OCI-LY1 (cell line): ENCODE results near the gene PLCD3.

ENCODE experiments used
- H2AFZ ChIP-seq: fragments of 200-600 bp; sonication (generic), shearing (Covaris generic); 2 replicates; pipeline ENCODE4 v1.6.0; 2014; ENCODE audit warnings: antibody characterized with exemption, mild to moderate bottlenecking, low read length
- H3F3A ChIP-seq: fragments of 200-600 bp; sonication (generic), shearing (Covaris generic); 2 replicates; pipeline ENCODE4 v1.6.0; 2014; ENCODE audit warnings: mild to moderate bottlenecking, antibody characterized with exemption, low read length, moderate library complexity; ENCODE audit not compliant: insufficient read depth
- H3K27ac ChIP-seq: fragments of 200-600 bp; sonication (generic); 2 replicates; pipeline ENCODE4 v1.5.1; 2014; ENCODE audit warnings: low read length, mixed run types, mild to moderate bottlenecking, low read depth; ENCODE audit not compliant: poor library complexity, severe bottlenecking
- H3K27me3 ChIP-seq: fragments of 200-600 bp; sonication (generic); 2 replicates; pipeline ENCODE4 v1.6.0; 2014; ENCODE audit warnings: antibody characterized with exemption, mild to moderate bottlenecking, low read length, moderate library complexity; ENCODE audit not compliant: insufficient read depth
- H3K36me3 ChIP-seq: fragments of 200-600 bp; sonication (generic); 2 replicates; pipeline ENCODE4 v1.6.1; 2014; ENCODE audit warnings: mild to moderate bottlenecking, antibody characterized with exemption, low read length, moderate library complexity, mixed read lengths; ENCODE audit not compliant: insufficient read depth
- H3K4me1 ChIP-seq: fragments of 200-600 bp; sonication (generic); 2 replicates; pipeline ENCODE4 v1.5.1; 2014; ENCODE audit warnings: mild to moderate bottlenecking, low read length, moderate library complexity; ENCODE audit not compliant: insufficient read depth, severe bottlenecking
- H3K4me2 ChIP-seq: fragments of 200-600 bp; sonication (generic), shearing (Covaris generic); 2 replicates; pipeline ENCODE4 v1.6.1; 2014; ENCODE audit warnings: low read length
- H3K4me3 ChIP-seq: fragments of 200-600 bp; sonication (generic); 2 replicates; pipeline ENCODE4 v1.5.1; 2014; ENCODE audit warnings: low read length, low read depth, mild to moderate bottlenecking, mixed read lengths; ENCODE audit not compliant: poor library complexity, severe bottlenecking
- H3K79me2 ChIP-seq: fragments of 200-600 bp; shearing (Covaris generic); 2 replicates; pipeline ENCODE4 v1.6.1; 2016; ENCODE audit warnings: mixed run types, low read length, mixed read lengths; ENCODE audit not compliant: insufficient read depth
- H3K9ac ChIP-seq: fragments of 200-600 bp; sonication (generic), shearing (Covaris generic); 2 replicates; pipeline ENCODE4 v1.6.1; 2014; ENCODE audit warnings: mild to moderate bottlenecking, low read length, mixed read lengths
- H3K9me2 ChIP-seq: fragments of 200-600 bp; sonication (generic), shearing (Covaris generic); 2 replicates; pipeline ENCODE4 v1.6.1; 2014; ENCODE audit warnings: low read depth, mild to moderate bottlenecking, low read length, mixed read lengths
- H3K9me3 ChIP-seq: fragments of 200-600 bp; shearing (Covaris generic); 2 replicates; pipeline ENCODE4 v1.6.1; 2014; ENCODE audit warnings: low read length, mixed read lengths
- H4K20me1 ChIP-seq: fragments of 200-600 bp; sonication (generic), shearing (Covaris generic); 2 replicates; pipeline ENCODE4 v1.6.0; 2016; ENCODE audit warnings: mild to moderate bottlenecking, low read length; ENCODE audit not compliant: insufficient read depth
- EZH2 ChIP-seq: fragments of 200-600 bp; sonication (generic), shearing (Covaris generic); IDR thresholded peaks from 2 replicates; pipeline ENCODE4 v1.8.0; 2017; ENCODE audit warnings: borderline replicate concordance, mixed run types, mild to moderate bottlenecking, antibody characterized with exemption, low read length, moderate library complexity, mixed read lengths
- TF ChIP-seq, protein P1 (sequence below): fragments of 200-600 bp; sonication (generic), shearing (Covaris generic); IDR thresholded peaks from 2 replicates; pipeline ENCODE4 v1.5.1; 2017; ENCODE audit warnings: mild to moderate bottlenecking, antibody characterized with exemption, low read length, moderate library complexity, mixed read lengths

The PLCD3 gene

DNA sequence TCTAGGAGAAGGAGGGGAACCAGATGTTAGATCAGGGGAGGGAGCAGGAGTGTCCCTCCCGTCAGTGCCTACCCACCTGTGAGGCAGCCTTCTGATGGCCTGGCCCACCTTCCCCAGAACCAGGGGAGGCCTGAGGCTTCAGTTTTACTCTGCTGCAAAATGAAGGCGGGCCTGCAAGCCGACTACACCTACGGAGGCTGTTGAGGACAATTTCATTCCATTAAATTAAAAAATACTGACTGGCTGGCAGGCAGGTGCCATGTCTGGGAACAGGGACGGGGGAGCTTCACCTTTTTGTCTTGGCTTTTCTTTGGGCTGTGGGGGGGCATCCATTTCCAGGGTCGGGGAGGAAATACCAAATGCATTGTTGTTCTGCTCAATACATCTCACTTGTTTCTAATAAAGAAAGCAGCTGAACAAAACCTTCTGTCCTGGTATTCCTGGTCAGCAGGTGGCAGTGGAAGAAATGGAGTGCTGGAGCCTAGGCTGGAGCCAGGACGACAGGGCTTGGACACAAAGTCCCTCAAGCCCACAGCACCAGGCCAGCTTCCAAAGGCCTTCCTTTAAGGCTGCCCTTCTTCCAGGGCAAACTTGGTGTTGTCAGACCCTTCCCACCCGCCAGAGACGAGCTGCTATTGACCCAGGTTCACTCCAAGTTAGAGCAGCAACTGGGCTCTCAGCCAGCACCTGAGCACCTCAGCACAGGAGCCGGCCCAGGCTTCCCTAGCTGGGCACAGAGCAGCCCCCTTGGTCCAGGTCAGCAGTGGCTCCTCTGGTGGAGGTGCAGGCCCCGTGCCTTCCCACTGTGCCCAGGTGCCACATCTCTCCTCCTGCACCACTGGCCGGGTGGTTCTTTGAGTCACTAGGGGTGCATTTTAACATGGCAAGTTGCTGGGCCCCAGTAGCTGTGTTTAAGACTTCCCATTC, 23.5 kb downstream of the PLCD3 start:
- no peaks in the 10 kb centered on the region for H3K9me3 ChIP-seq
- H3K4me1 ChIP-seq, result no peaks in the 10 kb centered on the region
- no peak overlapping the region for H3K9ac ChIP-seq
- H4K20me1 ChIP-seq, result no peaks in the 10 kb centered on the region
- no peak overlapping the region for H2AFZ ChIP-seq
- H3K9me2 ChIP-seq, result no peaks in the 10 kb centered on the region
- TF ChIP-seq, protein P1, sequence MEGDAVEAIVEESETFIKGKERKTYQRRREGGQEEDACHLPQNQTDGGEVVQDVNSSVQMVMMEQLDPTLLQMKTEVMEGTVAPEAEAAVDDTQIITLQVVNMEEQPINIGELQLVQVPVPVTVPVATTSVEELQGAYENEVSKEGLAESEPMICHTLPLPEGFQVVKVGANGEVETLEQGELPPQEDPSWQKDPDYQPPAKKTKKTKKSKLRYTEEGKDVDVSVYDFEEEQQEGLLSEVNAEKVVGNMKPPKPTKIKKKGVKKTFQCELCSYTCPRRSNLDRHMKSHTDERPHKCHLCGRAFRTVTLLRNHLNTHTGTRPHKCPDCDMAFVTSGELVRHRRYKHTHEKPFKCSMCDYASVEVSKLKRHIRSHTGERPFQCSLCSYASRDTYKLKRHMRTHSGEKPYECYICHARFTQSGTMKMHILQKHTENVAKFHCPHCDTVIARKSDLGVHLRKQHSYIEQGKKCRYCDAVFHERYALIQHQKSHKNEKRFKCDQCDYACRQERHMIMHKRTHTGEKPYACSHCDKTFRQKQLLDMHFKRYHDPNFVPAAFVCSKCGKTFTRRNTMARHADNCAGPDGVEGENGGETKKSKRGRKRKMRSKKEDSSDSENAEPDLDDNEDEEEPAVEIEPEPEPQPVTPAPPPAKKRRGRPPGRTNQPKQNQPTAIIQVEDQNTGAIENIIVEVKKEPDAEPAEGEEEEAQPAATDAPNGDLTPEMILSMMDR, result no peak
- no peak for TF ChIP-seq EZH2
- H3K4me2 ChIP-seq, result no peak overlapping the region
- H3F3A ChIP-seq, result no peaks in the 10 kb centered on the region
- peaks cover 51% of the 10 kb centered on the region for H3K36me3 ChIP-seq
- H3K27ac ChIP-seq, result no peak overlapping the region
- no peaks in the 10 kb centered on the region for H3K79me2 ChIP-seq
- no peak overlapping the region for H3K4me3 ChIP-seq
- no peaks in the 10 kb centered on the region for H3K27me3 ChIP-seq

DNA sequence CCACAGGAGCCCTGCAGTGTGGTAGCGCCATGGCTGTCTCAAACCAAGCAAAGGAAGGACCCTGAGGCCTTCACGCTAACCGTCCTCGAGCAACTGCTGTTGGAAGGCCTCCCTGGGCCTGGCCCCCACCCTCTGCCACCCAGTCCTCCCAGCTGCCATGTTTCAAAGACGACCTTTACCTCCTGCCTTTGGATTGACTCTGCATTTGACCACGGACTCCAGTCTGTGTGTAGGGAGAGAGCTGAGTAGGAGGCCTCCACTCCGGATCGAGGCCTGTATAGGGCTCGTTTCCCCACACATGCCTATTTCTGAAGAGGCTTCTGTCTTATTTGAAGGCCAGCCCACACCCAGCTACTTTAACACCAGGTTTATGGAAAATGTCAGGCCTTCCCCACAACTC, 24.3 kb downstream of the PLCD3 start:
- H4K20me1 ChIP-seq, result no peaks in the 10 kb centered on the region
- no peak overlapping the region for H3K9ac ChIP-seq
- H3K4me1 ChIP-seq, result no peaks in the 10 kb centered on the region
- H3F3A ChIP-seq, result no peaks in the 10 kb centered on the region
- H3K27me3 ChIP-seq, result no peaks in the 10 kb centered on the region
- H3K36me3 ChIP-seq, result peaks cover 59% of the 10 kb centered on the region
- H3K9me2 ChIP-seq, result no peaks in the 10 kb centered on the region
- H3K27ac ChIP-seq, result no peak overlapping the region
- H2AFZ ChIP-seq, result no peak overlapping the region
- H3K4me2 ChIP-seq, result no peak overlapping the region
- TF ChIP-seq EZH2, result no peak
- TF ChIP-seq, protein P1, result no peak
- no peaks in the 10 kb centered on the region for H3K9me3 ChIP-seq
- no peaks in the 10 kb centered on the region for H3K79me2 ChIP-seq
- no peak overlapping the region for H3K4me3 ChIP-seq

DNA sequence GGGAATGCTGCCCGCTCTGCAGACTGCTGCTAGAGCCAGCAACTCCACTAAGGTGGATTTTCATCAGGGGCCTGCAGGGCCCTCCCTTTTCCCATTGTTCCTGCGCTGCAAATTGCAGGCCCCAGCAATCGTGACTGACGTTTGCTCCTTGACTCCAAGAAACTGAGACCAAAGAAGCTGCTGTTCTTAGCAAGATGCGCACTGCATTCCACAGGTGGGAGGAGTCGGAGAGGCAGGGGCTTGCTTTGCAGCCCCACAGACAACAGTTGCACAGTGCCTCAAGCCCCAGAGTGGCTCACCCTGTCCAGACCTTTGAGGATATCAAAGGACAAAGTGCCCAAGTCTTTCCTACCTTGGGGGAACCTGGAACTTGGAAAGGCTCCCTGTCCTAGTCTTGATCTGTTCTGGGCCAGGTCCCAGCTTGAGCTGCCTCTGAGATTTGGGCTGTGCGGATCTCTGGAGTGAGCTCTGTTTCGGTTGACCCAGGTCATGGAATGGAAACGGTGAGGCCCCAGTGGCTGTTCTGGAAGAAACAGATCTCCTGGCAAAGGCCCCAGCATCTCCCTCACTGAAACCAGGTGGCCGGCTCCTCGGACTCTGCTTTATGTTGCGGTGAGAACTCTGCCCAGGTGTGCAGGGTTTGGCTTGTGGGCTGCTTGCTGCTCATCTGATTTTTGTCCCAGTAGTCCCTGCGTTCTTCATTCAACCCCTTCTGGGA, 24.9 kb downstream of the PLCD3 start:
- H3K4me1 ChIP-seq, result no peaks in the 10 kb centered on the region
- H3K9me2 ChIP-seq, result no peaks in the 10 kb centered on the region
- no peaks in the 10 kb centered on the region for H4K20me1 ChIP-seq
- H2AFZ ChIP-seq, result no peak overlapping the region
- H3F3A ChIP-seq, result no peaks in the 10 kb centered on the region
- TF ChIP-seq EZH2, result no peak
- TF ChIP-seq, protein P1, result no peak
- no peak overlapping the region for H3K4me2 ChIP-seq
- H3K79me2 ChIP-seq, result no peaks in the 10 kb centered on the region
- H3K9me3 ChIP-seq, result no peaks in the 10 kb centered on the region
- peaks cover 65% of the 10 kb centered on the region for H3K36me3 ChIP-seq
- H3K4me3 ChIP-seq, result no peak overlapping the region
- no peak overlapping the region for H3K27ac ChIP-seq
- H3K9ac ChIP-seq, result no peak overlapping the region
- no peaks in the 10 kb centered on the region for H3K27me3 ChIP-seq
